H1 (cell line): ENCODE data around the gene TBX6. TPM values are rescaled to one million over a fixed set of nuclear protein-coding genes. Genes with fewer than 3 reads are reported as not detected.
A peak's percentile ranks its signal among the peaks of the same experiment; 100 is the strongest.

ENCODE experiments used
- CTCF ChIA-PET: fragments of 300-600 bp; sonication (Branson Sonifier 250); formaldehyde crosslinking; loops from one replicate; lab custom pipeline; 2021; ENCODE audit not compliant: partially characterized antibody; lab: Charles Lee
- POLR2A ChIA-PET: fragments of 300-600 bp; sonication (Branson Sonifier 250); formaldehyde crosslinking; loops from one replicate; lab custom pipeline; 2021; ENCODE audit warnings: inconsistent platforms; ENCODE audit not compliant: partially characterized antibody; lab: Charles Lee
- DNase-seq, 2 experiments: peaks; one replicate each; pipeline versions ENCODE4 v3.0.0 to v3.0.0-alpha.2; 2010 to 2022; ENCODE audit warnings: low spot score in 2 of 2, low read depth in 1 of 2, mixed read lengths in 1 of 2
- FAIRE-seq: peaks from 2 replicates; lab custom pipeline; 2011; peaks lifted over from hg19 to GRCh38; lab: Jason Lieb, UNC
- H2AFZ ChIP-seq: 2 replicates; pipeline ENCODE4 v1.8.1; 2012; ENCODE audit warnings: low read length, inconsistent platforms
- H2AK5ac ChIP-seq: 2 replicates; pipeline ENCODE4 v1.6.1; 2013; ENCODE audit warnings: low read depth, low read length
- H2BK120ac ChIP-seq: replicated peaks from 2 replicates; pipeline ENCODE3; 2013; ENCODE audit warnings: low read depth, low read length, inconsistent platforms
- H2BK12ac ChIP-seq: 2 replicates; pipeline ENCODE4 v1.6.1; 2013; ENCODE audit warnings: low read depth, low read length
- H2BK15ac ChIP-seq: 2 replicates; pipeline ENCODE4 v1.6.1; 2013; ENCODE audit warnings: low read length
- H2BK20ac ChIP-seq: 2 replicates; pipeline ENCODE4 v1.6.1; 2013; ENCODE audit warnings: low read length
- H2BK5ac ChIP-seq: 2 replicates; pipeline ENCODE4 v1.6.1; 2013; ENCODE audit warnings: low read depth, low read length
- H3K14ac ChIP-seq: 2 replicates; pipeline ENCODE4 v1.6.1; 2013; ENCODE audit warnings: inconsistent platforms; ENCODE audit not compliant: insufficient read length
- H3K18ac ChIP-seq: 2 replicates; pipeline ENCODE4 v1.6.1; 2013; ENCODE audit warnings: low read length; ENCODE audit errors: extremely low read depth
- H3K23ac ChIP-seq: 2 replicates; pipeline ENCODE4 v1.6.1; 2013; ENCODE audit warnings: inconsistent platforms; ENCODE audit not compliant: insufficient read length
- H3K23me2 ChIP-seq: 2 replicates; pipeline ENCODE4 v1.6.1; 2013; ENCODE audit warnings: low read depth, low read length
- H3K27ac ChIP-seq: 2 replicates; pipeline ENCODE4 v1.6.1; 2011; ENCODE audit warnings: low read depth, low read length, inconsistent platforms
- H3K27me3 ChIP-seq, 4 experiments: replicated peaks in 1 of 4; 1 replicate in 1 of 4; 2 replicates in 3 of 4; pipeline versions ENCODE4 v1.6.1 to v1.8.1; 2011 to 2013; ENCODE audit warnings: low read length in 3 of 4, mild to moderate bottlenecking in 3 of 4, inconsistent platforms in 2 of 4, mixed read lengths in 2 of 4, moderate library complexity in 1 of 4; ENCODE audit not compliant: control insufficient read depth in 3 of 4, insufficient read depth in 3 of 4; ENCODE audit errors: extremely low read depth in 1 of 4
- H3K36me3 ChIP-seq, 4 experiments: 2 replicates each; pipeline versions ENCODE4 v1.6.1 to v1.8.1; 2011 to 2013; ENCODE audit warnings: mild to moderate bottlenecking in 4 of 4, low read length in 3 of 4, moderate library complexity in 2 of 4, control low read depth in 1 of 4, inconsistent platforms in 1 of 4; ENCODE audit not compliant: insufficient read depth in 4 of 4, control insufficient read depth in 2 of 4
- H3K4ac ChIP-seq: replicated peaks from 2 replicates; pipeline ENCODE3; 2013; ENCODE audit warnings: low read length, low read depth, mixed read lengths, inconsistent platforms; ENCODE audit not compliant: insufficient read length
- H3K4me1 ChIP-seq, 4 experiments: replicated peaks in 1 of 4; 1 replicate in 1 of 4; 2 replicates in 3 of 4; pipeline versions ENCODE4 v1.6.1 to v1.8.1; 2011 to 2013; ENCODE audit warnings: low read length in 3 of 4, inconsistent platforms in 2 of 4, mixed read lengths in 1 of 4; ENCODE audit not compliant: insufficient read depth in 4 of 4, control insufficient read depth in 3 of 4
- H3K4me2 ChIP-seq, 2 experiments: 2 replicates each; pipeline versions ENCODE4 v1.6.1 to v1.8.1; 2011 to 2013; ENCODE audit warnings: low read depth in 2 of 2, low read length in 2 of 2, control low read depth in 1 of 2, inconsistent platforms in 1 of 2, mild to moderate bottlenecking in 1 of 2; ENCODE audit not compliant: insufficient read depth in 1 of 2
- H3K4me3 ChIP-seq, 4 experiments: fragments of 200-600, 300-600 bp in 1 of 4; sonication (generic), shearing (Covaris generic), sonication (Bioruptor Twin) in 1 of 4; 2 replicates each; pipeline versions ENCODE4 v1.5.1 to v1.8.1; 2011 to 2016; ENCODE audit warnings: low read length in 4 of 4, low read depth in 3 of 4, control low read depth in 2 of 4, inconsistent platforms in 2 of 4, mild to moderate bottlenecking in 2 of 4, mixed read lengths in 1 of 4, moderate library complexity in 1 of 4; ENCODE audit not compliant: insufficient read depth in 2 of 4; ENCODE audit errors: extremely low read depth in 1 of 4
- H3K56ac ChIP-seq: replicated peaks from 2 replicates; pipeline ENCODE3; 2013; ENCODE audit warnings: low read depth, mild to moderate bottlenecking, mixed read lengths, low read length, inconsistent platforms; ENCODE audit not compliant: insufficient read length
- H3K79me1 ChIP-seq: 2 replicates; pipeline ENCODE4 v1.6.1; 2013; ENCODE audit warnings: low read depth, low read length, control low read depth
- H3K79me2 ChIP-seq, 2 experiments: 2 replicates each; pipeline versions ENCODE4 v1.6.1 to v1.8.1; 2012 to 2013; ENCODE audit warnings: low read length in 2 of 2, mild to moderate bottlenecking in 2 of 2, inconsistent platforms in 1 of 2; ENCODE audit not compliant: insufficient read depth in 2 of 2, control insufficient read depth in 1 of 2
- H3K9ac ChIP-seq, 4 experiments: replicated peaks in 1 of 4; 1 replicate in 1 of 4; 2 replicates in 3 of 4; pipeline versions ENCODE4 v1.6.1 to v1.8.1; 2011 to 2013; ENCODE audit warnings: low read depth in 3 of 4, low read length in 3 of 4, control low read depth in 2 of 4, mild to moderate bottlenecking in 2 of 4, moderate library complexity in 2 of 4, inconsistent platforms in 1 of 4; ENCODE audit errors: extremely low read depth in 1 of 4
- H3K9me3 ChIP-seq, 2 experiments: 2 replicates each; pipeline versions ENCODE4 v1.6.1 to v1.8.1; 2012 to 2013; ENCODE audit warnings: mild to moderate bottlenecking in 2 of 2, moderate library complexity in 2 of 2, control low read depth in 1 of 2, inconsistent platforms in 1 of 2, low read depth in 1 of 2, low read length in 1 of 2, mixed read lengths in 1 of 2; ENCODE audit not compliant: insufficient read depth in 2 of 2
- H4K20me1 ChIP-seq, 2 experiments: replicated peaks in 1 of 2; 2 replicates each; pipeline versions ENCODE3 to v1.8.1; 2011 to 2013; ENCODE audit warnings: inconsistent platforms in 2 of 2, low read length in 2 of 2, mild to moderate bottlenecking in 1 of 2; ENCODE audit not compliant: insufficient read depth in 2 of 2, control insufficient read depth in 1 of 2
- H4K5ac ChIP-seq: 2 replicates; pipeline ENCODE4 v1.6.1; 2013; ENCODE audit warnings: low read length, low read depth, mixed read lengths, inconsistent platforms; ENCODE audit not compliant: insufficient read length
- H4K8ac ChIP-seq: 2 replicates; pipeline ENCODE4 v1.8.0; 2013; ENCODE audit warnings: mild to moderate bottlenecking, moderate library complexity, low read length, inconsistent platforms; ENCODE audit not compliant: insufficient read depth; ENCODE audit errors: extremely low read depth
- H4K91ac ChIP-seq: replicated peaks from 2 replicates; pipeline ENCODE3; 2013; ENCODE audit warnings: low read length, mixed read lengths, inconsistent platforms; ENCODE audit not compliant: insufficient read length
- POLR2A ChIP-seq, 2 experiments: IDR thresholded peaks; 1 replicate in 1 of 2; 2 replicates in 1 of 2; pipeline ENCODE4 v1.6.1; 2011; ENCODE audit warnings: low read depth in 2 of 2, low read length in 2 of 2, mild to moderate bottlenecking in 2 of 2; ENCODE audit errors: control extremely low read depth in 1 of 2
- POLR2AphosphoS5 ChIP-seq: IDR thresholded peaks from 2 replicates; pipeline ENCODE4 v1.6.1; 2011; ENCODE audit warnings: low read depth, low read length
- WGBS, 2 experiments: shearing (Covaris generic) in 1 of 2; methylation state at CpG; one replicate each; pipeline versions ENCODE4 v1.1.6 to v1.1.7; 2013 to 2015; ENCODE audit warnings: low lambda C conversion rate in 2 of 2, mixed read lengths in 2 of 2, inconsistent platforms in 1 of 2, low coverage in 1 of 2, missing lambda C conversion rate in 1 of 2; ENCODE audit not compliant: insufficient replicate concordance in 2 of 2, insufficient coverage in 1 of 2, insufficient read length in 1 of 2; ENCODE audit errors: extremely low coverage in 1 of 2, missing lambda C conversion rate in 1 of 2; 5-methylcytosine and 5-hydroxymethylcytosine counted together
- polyA plus RNA-seq, 7 experiments: library from polyadenylated mRNA; depleted of rRNA in 3 of 7; stranded (reverse) in 5 of 7; unstranded in 2 of 7; fragments of >200 nt in 5 of 7; fragments of 200-250 nt in 2 of 7; gene quantifications; 1 replicate in 5 of 7; 2 replicates in 1 of 7; 4 replicates in 1 of 7; pipeline versions ENCODE4 v1.2.1 to v1.2.3, GENCODE V29; 2011 to 2013; ENCODE audit warnings: missing spikeins in 2 of 7, mixed read lengths in 2 of 7
- total RNA-seq: library from RNA; stranded (reverse); fragmentation: NEBNext Ultra II Directional; extraction: Animal tissue kit (Norgen Biotek cat#: 25700); gene quantifications from 2 replicates; pipeline ENCODE4 v1.2.1, GENCODE V29; 2021

TBX6 gene
- total and polyA plus RNA-seq, 2 of the 8 experiments (the other 6 are each of a cell fraction or from before 2014, with no cell fraction given) = 2.2 to 2.8 TPM

- no peaks in the 10 kb centered on the region for H3K4me1 ChIP-seq
- POLR2A ChIA-PET = interaction anchor here (9.9 to 21.2 kb wide), 3 partner anchors 7 to 15 kb away, joined by 151 to 353 read pairs (median 353); partner anchors contain the start of genes ALDOA, PPP4C, TBX6 and YPEL3
- no peak overlapping the region for H3K4me3 ChIP-seq
- no peaks in the 10 kb centered on the region; a peak in 1 of 7 replicates for H3K27me3 ChIP-seq
- no peak overlapping the region for H3K27ac ChIP-seq
- H4K5ac ChIP-seq = no peak overlapping the region
- CTCF ChIA-PET = interaction anchor here (2.2 to 5.9 kb wide), 3 partner anchors 8 to 29 kb away, joined by 6 to 46 read pairs (median 7); partner anchors contain the start of gene TBX6
- no peak overlapping the region for H3K23ac ChIP-seq
- peaks cover 8 to 20% of the 10 kb centered on the region in 2 experiments for H4K20me1 ChIP-seq
- H4K8ac ChIP-seq = no peak overlapping the region
- H3K14ac ChIP-seq = no peak overlapping the region
- H3K36me3 ChIP-seq = peaks cover 23 to 63% (median 36%) of the 10 kb centered on the region in 4 experiments
- no peak overlapping the region for H2BK5ac ChIP-seq
- FAIRE-seq = no peak
- no peaks in the 10 kb centered on the region; the same call in 1 of the 2 replicates for H3K79me1 ChIP-seq
- no peaks in the 10 kb centered on the region for H3K9me3 ChIP-seq
- no peak overlapping the region for H3K56ac ChIP-seq
- H2BK15ac ChIP-seq = no peak overlapping the region
- H3K4me2 ChIP-seq = no peak overlapping the region
- H3K9ac ChIP-seq = no peak overlapping the region
- 95% methylated on average over 22 of the region's 24 CpGs; no CpG with 5 or more reads in 1 of the 2 experiments for WGBS, 2 experiments
- no peak overlapping the region for H2AK5ac ChIP-seq
- H3K79me2 ChIP-seq = peaks cover 0 to 12% of the 10 kb centered on the region in 2 experiments; a peak in 2 of 4 replicates
- no peak overlapping the region for H2BK120ac ChIP-seq
- H3K18ac ChIP-seq = no peak overlapping the region
- no peak overlapping the region for H3K4ac ChIP-seq
- no peak overlapping the region for H2BK12ac ChIP-seq
- no peak overlapping the region for H4K91ac ChIP-seq
- H3K23me2 ChIP-seq = no peaks in the 10 kb centered on the region
- no peak overlapping the region for H2AFZ ChIP-seq
- H2BK20ac ChIP-seq = no peak overlapping the region
- DNase-seq = no peak
- TF ChIP-seq POLR2AphosphoS5 (0 out of 2 replicates have a peak, but pooled peaks have one; percentile 18), POLR2A (IDR thresholded peaks at IDR 0.05; ENCODE audit: control extremely low read depth in 1 of 2, low read depth in 2 of 2, low read length in 2 of 2) (0 out of 3 replicates have a peak, but pooled peaks of 1 of the 2 experiments have one; percentile 36)
Measured at GRCh38 chr16:30083216-30084055, 8.3 kb downstream of the TBX6 start.
